GM10847 (cell line): ENCODE results near the gene SPSB1.

Experiments used
- POLR2A ChIP-seq: IDR thresholded peaks from 2 replicates; pipeline ENCODE4 v1.6.1; 2011; ENCODE audit not compliant: insufficient read length; ENCODE audit errors: extremely low read depth

SPSB1 gene

GRCh38 chr1:9331558-9332346 is 39.1 kb downstream of the SPSB1 start:
- TF ChIP-seq POLR2A: no peak

- no peak for TF ChIP-seq POLR2A
Observed at GRCh38 chr1:9332513-9333143, 39.9 kb downstream of the SPSB1 start.

DNA sequence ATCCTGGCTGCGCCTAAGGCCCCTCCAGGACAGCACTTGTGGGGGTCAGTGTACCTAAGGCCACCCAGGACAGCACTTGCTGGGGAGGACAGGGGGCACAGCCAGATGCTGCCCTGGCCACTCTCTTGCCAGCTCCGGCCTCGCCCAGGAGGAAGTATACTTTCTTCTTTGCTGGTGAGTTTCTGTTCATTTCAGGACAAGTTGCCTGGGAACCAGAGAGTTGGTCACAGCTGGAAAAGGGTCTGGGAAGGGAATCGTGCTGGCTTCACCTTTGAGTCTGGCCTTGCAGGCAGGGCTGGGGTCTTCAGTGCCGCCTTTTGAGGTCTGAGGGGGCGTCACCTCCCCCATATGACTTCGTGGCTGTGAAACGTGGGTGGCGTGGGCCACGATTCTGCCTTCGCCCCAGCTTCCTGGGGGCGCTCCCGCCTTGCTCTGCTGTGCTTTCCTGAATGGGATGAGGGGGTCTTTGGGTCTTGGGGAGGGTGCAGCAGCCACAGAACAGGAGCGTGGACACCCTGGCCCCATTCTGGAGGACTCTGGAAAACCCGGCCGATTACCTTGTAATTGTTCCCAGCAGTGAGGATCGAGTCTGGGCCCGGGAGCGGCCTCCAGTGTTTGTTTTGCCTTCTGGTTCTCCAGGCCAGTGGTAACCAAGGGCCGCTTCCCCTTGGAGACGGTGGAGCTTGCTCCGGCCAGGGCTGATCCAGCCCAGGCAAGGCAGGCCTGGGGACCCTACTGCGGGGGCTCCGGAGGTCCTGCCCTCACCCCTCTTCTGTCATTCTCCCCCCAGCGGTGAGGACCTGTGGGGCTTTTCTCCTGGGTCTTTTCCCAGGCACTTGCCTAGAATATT is 45.9 kb downstream of the SPSB1 start:
- no peak for TF ChIP-seq POLR2A

DNA sequence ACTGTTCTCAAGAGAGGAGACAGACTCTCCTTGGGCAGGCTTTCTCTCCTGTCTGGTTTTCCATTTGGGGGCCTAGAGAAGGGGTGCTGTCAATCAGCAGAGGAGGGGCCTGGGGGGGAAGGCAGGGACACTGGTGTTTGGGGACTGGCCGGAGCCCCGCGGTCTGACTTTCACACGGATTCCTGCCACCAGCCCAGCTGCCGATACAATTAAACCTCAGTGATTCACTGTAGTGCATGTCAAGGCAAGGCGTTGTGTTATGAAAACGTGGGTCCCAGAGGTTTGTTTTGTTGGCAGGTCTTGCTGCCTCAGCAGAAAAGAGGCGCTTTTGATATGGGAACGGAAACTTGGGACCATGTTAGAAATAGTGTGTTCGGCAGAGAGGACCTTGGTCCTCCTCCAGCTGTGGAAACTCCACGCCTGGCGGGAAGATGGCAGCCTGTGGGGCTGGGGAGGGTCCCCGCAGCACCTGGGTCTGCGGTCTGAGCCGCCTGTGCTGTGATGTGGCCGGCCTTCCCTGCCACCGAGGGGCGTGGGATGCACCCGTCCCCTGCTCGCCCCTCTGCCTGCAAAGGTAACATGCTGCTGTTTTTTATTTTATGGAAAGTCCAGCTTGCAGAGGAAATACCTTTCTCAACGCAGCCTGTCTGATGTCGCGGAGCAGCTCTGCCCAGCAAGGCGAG is 47.6 kb downstream of the SPSB1 start:
- TF ChIP-seq POLR2A: no peak

- no peak for TF ChIP-seq POLR2A
Observed at GRCh38 chr1:9340864-9341263, 48.2 kb downstream of the SPSB1 start.

- TF ChIP-seq POLR2A: no peak
Observed at GRCh38 chr1:9341301-9341845, 48.7 kb downstream of the SPSB1 start.

DNA sequence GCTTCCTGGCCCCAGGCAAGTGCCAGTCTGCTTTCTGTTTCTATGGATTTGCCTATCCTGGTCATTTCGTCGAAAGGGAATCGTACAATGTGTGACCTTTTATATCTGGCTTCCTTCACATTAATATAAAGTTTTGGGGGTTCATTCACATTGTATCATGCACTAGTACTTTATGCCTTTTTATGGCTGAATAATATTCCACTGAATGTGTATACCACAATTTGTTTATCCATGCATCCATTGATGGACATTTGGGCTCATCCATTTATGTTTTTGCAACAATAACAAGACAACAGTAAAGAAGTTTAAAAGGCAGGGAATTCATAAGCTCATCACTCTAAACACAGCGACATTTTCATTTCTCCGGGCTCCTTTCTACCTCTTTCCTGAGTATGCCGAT is 50.6 kb downstream of the SPSB1 start:
- no peak for TF ChIP-seq POLR2A

DNA sequence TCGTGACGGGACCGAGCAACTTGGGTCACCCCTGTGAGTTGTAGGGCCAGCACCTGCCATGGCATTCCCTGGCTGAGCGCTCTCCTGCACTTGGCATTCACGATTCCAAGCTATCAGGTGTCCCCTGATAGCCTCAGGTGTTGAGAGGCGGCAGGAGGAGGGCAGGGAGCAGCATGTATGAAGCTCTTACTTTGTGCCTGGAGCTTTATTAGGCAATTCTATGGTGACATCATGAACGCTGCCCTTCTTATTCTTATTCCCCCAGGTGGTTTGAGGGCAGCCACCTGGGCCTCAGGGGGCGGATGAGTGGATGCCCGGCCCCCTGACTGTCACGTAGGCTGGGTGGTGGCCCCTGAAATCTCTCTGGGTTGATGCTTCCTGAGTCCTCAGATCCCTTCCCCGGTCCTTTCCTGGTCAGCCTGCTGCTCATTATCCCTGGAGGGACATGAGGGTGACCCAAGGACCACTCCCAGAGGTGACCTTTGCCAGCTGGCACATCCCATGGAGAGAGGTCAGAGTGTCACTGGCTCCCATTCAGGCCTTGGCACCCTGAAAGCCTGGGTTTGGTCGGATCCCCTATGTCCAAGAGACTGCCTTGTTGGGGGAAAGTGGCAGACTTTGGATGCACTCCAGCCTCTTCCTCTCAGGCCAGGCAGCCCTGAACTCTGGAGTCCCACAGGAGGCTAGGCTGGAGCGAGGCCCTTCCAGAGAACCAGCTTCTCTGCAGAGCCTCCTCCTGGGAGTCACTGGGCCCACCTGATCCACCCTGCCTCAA is 51.9 kb downstream of the SPSB1 start:
- no peak for TF ChIP-seq POLR2A

- no peak for TF ChIP-seq POLR2A
Observed at GRCh38 chr1:9345471-9345870, 52.8 kb downstream of the SPSB1 start.

DNA sequence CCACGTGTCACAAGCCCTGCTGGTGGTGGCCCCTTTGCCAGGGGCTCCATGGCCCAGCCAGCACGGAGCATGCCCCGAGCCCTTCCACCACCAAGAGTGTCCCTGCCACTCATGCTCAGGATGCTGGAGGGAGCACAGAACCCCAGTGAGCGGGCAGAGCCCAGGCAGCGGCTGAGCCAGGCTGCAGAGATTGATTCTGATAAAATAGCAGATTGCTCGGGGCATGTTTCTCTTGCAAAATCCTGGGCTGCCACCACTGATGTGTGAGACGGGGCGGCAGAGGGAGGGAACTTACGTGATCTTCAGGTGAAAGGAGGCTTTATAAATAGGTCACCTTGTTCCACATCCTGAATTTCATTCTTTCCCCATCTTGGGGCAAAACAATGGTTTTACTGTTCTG is 53.2 kb downstream of the SPSB1 start:
- no peak for TF ChIP-seq POLR2A

DNA sequence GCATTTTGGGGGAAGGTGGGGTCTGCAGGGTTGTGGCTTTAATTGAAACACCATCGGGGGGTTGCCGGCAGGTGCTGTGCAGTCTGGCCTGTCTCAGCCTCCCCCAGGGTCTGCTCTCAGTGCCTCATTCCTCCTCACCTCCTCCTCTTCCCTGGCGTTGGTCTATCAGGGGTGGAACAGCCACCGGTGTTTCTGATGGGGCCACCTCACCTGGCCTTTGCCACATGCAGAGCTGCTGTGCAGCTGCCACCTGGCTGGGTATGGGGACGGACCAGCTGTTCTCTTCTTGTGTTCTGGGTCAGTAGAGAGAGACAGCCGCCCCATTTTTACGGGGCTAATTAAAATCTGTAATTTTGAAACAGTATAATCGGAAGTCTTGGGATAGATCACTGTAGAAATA is 53.9 kb downstream of the SPSB1 start:
- no peak for TF ChIP-seq POLR2A

- TF ChIP-seq POLR2A: no peak
Observed at GRCh38 chr1:9347095-9347850, 54.6 kb downstream of the SPSB1 start.

- TF ChIP-seq POLR2A: no peak
Observed at GRCh38 chr1:9349331-9349851, 56.7 kb downstream of the SPSB1 start.
